ENCODE measurements around the gene GSKIP.

The GSKIP gene

GRCh38 chr14:96421236-96421635, 57.9 kb downstream of the GSKIP start:
- DNase-seq, result no peak

- no peak for DNase-seq
These were observed 59.7 kb downstream of the GSKIP start for GRCh38 chr14:96422992-96423391.

GRCh38 chr14:96423446-96424108, 60.3 kb downstream of the GSKIP start:
- no peak for DNase-seq

GRCh38 chr14:96424109-96424989, 61.0 kb downstream of the GSKIP start:
- DNase-seq, result peak; percentile 54 to 96

GRCh38 chr14:96434040-96434439, 70.7 kb downstream of the GSKIP start:
- DNase-seq, result no peak

Measured in inflammatory macrophage treated with lipopolysaccharide for 1 hour (primary cell).